Measurements from ENCODE around the gene PRR23C. TPM values are rescaled to one million over a fixed set of nuclear protein-coding genes. Genes with fewer than 3 reads are reported as not detected.

Gene PRR23C
- total RNA-seq, 3 donors from 2014 or later (not counting 1 experiment from before 2014, with no cell fraction given), result not detected

DNA sequence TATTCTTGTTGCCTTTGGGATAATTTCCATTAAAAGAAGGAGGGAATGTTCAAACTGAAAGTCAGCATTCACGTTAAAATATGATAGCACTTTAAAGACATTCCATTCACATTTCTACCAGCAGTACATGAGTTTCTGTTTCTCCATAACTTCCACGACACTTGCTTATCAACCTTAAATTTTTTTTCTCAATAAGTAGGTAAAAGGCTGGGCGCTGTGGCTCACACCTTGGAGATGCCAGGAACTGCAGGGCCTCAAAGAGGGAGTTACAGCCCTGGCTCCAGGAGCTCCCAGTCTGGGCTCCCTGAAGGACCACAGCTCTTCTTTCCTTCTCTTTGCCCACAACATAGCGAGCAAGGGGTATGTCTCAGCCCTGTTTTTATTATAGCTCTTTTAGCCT, 42.9 kb upstream of the PRR23C start:
- peaks cover 5 to 10% of the 10 kb centered on the region in 2 donors for H3K27me3 Mint-ChIP-seq (ENCODE audit: low read depth in 2 of 2)
- TF ChIP-seq, protein P1, sequence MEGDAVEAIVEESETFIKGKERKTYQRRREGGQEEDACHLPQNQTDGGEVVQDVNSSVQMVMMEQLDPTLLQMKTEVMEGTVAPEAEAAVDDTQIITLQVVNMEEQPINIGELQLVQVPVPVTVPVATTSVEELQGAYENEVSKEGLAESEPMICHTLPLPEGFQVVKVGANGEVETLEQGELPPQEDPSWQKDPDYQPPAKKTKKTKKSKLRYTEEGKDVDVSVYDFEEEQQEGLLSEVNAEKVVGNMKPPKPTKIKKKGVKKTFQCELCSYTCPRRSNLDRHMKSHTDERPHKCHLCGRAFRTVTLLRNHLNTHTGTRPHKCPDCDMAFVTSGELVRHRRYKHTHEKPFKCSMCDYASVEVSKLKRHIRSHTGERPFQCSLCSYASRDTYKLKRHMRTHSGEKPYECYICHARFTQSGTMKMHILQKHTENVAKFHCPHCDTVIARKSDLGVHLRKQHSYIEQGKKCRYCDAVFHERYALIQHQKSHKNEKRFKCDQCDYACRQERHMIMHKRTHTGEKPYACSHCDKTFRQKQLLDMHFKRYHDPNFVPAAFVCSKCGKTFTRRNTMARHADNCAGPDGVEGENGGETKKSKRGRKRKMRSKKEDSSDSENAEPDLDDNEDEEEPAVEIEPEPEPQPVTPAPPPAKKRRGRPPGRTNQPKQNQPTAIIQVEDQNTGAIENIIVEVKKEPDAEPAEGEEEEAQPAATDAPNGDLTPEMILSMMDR (IDR thresholded peaks at IDR 0.05), result no peak
- H3K36me3 Mint-ChIP-seq, result no peaks in the 10 kb centered on the region
- ATAC-seq (no peak), DNase-seq (no peak)
- Histone ChIP-seq H3K4me1 (ENCODE audit: control insufficient read depth, insufficient read depth, low read length) (no peaks in the 10 kb centered on the region), H3K27me3 (ENCODE audit: control insufficient read depth, insufficient read depth, low read length) (no peaks in the 10 kb centered on the region), H3K27ac (ENCODE audit: low read length) (no peak overlapping the region), H3K36me3 (ENCODE audit: control insufficient read depth, insufficient read depth, low read length) (no peaks in the 10 kb centered on the region), H3K9me3 (ENCODE audit: control insufficient read depth, insufficient read depth, low read length) (no peaks in the 10 kb centered on the region), H3K4me3 (ENCODE audit: low read length) (no peak overlapping the region)
- H3K4me3 Mint-ChIP-seq, result no peak overlapping the region
- H3K9me3 Mint-ChIP-seq, result peaks cover 0 to 4% of the 10 kb centered on the region in 2 donors
- no peaks in the 10 kb centered on the region for H3K4me1 Mint-ChIP-seq
- intact Hi-C loops (cut with micrococcal nuclease), result no loop called here
- no peak overlapping the region for H3K27ac Mint-ChIP-seq
- WGBS (ENCODE audit: insufficient coverage), result 82% methylated on average over 3 of the region's 4 CpGs

DNA sequence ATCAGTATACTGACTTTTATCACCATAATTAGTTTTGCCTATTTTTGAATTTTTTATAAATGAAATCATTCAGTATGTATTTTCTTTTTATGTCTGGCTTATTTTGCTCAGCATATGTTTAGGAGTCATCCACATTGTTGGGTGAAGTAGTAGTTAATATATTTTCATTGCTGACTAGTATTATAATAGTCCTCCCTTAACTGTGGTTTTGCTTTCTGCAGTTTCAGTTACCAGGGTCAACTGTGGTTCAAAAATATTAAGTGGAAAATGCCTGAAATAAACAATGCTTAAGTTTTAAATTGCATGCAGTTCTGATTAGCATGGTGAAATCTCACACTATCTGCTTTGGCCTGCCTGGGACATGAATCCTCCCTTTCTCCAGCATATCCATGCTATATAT, 39.5 kb upstream of the PRR23C start:
- DNase-seq (no peak), ATAC-seq (no peak)
- H3K27me3 ChIP-seq (ENCODE audit: control insufficient read depth, insufficient read depth, low read length), result no peaks in the 10 kb centered on the region
- Mint-ChIP-seq H3K27ac (no peak overlapping the region), H3K4me1 (no peaks in the 10 kb centered on the region), H3K4me3 (no peak overlapping the region), H3K36me3 (no peaks in the 10 kb centered on the region), H3K27me3 (ENCODE audit: low read depth in 2 of 2) (peaks cover 0 to 4% of the 10 kb centered on the region in 2 donors), H3K9me3 (no peaks in the 10 kb centered on the region)
- H3K36me3 ChIP-seq (ENCODE audit: control insufficient read depth, insufficient read depth, low read length), result no peaks in the 10 kb centered on the region
- TF ChIP-seq, protein P1 (IDR thresholded peaks at IDR 0.05), result no peak
- intact Hi-C loops (cut with micrococcal nuclease), result no loop called here
- H3K4me1 ChIP-seq (ENCODE audit: control insufficient read depth, insufficient read depth, low read length), result no peaks in the 10 kb centered on the region
- H3K4me3 ChIP-seq (ENCODE audit: low read length), result no peak overlapping the region
- no peak overlapping the region for H3K27ac ChIP-seq (ENCODE audit: low read length)
- no peaks in the 10 kb centered on the region for H3K9me3 ChIP-seq (ENCODE audit: control insufficient read depth, insufficient read depth, low read length)

DNA sequence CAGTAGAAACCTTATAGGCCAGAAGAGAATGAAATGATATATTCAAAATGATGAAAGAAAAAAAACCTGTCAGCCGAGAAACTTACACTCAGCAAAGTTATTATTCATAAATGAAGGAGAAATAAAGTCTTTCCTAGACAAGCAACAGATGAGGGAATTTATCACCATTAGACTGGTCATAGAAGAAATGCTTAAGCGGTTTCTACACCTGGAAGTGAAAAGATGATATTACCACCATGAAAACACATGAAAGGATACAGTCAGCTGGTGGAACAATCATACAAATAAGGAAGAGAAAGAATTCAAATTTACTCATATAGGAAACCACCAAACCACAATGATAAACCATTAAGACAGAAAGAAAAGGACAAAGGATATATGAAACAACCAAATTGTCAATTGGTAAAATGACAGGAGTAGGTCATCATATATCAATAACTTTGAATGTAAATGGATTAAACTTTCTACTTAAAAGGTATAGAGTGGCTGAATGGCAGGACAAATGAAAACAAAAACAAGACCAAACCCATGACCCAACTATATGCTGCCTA, 29.9 kb upstream of the PRR23C start:
- H3K27ac Mint-ChIP-seq, result no peak overlapping the region
- peaks cover 21% of the 10 kb centered on the region for H3K36me3 Mint-ChIP-seq
- peaks cover 13% of the 10 kb centered on the region for H3K9me3 ChIP-seq (ENCODE audit: control insufficient read depth, insufficient read depth, low read length)
- H3K36me3 ChIP-seq (ENCODE audit: control insufficient read depth, insufficient read depth, low read length), result no peaks in the 10 kb centered on the region
- H3K9me3 Mint-ChIP-seq, result peaks cover 19 to 21% of the 10 kb centered on the region in 2 donors
- TF ChIP-seq, protein P1 (IDR thresholded peaks at IDR 0.05), result no peak
- H3K27me3 Mint-ChIP-seq (ENCODE audit: low read depth in 2 of 2), result peaks cover 0 to 4% of the 10 kb centered on the region in 2 donors
- H3K4me3 Mint-ChIP-seq, result no peak overlapping the region
- no peaks in the 10 kb centered on the region for H3K4me1 ChIP-seq (ENCODE audit: control insufficient read depth, insufficient read depth, low read length)
- no peak for ATAC-seq
- intact Hi-C loops (cut with micrococcal nuclease), result no loop called here
- DNase-seq, result no peak
- H3K4me3 ChIP-seq (ENCODE audit: low read length), result no peak overlapping the region
- no peaks in the 10 kb centered on the region for H3K4me1 Mint-ChIP-seq
- no CpG with 5 or more reads among the region's 2 CpGs for WGBS (ENCODE audit: insufficient coverage)
- H3K27me3 ChIP-seq (ENCODE audit: control insufficient read depth, insufficient read depth, low read length), result no peaks in the 10 kb centered on the region
- H3K27ac ChIP-seq (ENCODE audit: low read length), result no peak overlapping the region

DNA sequence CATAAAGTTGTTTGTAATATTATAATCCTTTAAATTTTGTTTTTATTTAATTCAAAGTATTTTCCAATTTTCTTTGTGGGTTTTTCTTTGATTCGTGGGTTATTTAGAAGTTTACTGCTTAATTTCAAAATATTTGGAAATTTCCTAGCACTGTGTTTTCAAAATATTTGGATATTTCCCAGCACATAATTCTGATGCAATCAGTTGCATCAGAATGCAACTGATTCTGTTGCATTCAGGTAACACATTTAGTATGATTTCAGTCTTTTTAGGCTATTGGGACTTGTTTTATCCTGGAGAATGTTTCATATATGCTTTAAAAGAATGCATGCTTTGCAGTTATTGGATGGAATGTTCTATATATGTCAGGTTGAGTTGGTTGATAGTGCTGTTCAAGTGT, 18.2 kb upstream of the PRR23C start:
- Histone ChIP-seq H3K4me1 (ENCODE audit: control insufficient read depth, insufficient read depth, low read length) (no peaks in the 10 kb centered on the region), H3K36me3 (ENCODE audit: control insufficient read depth, insufficient read depth, low read length) (no peaks in the 10 kb centered on the region), H3K4me3 (ENCODE audit: low read length) (no peak overlapping the region), H3K27me3 (ENCODE audit: control insufficient read depth, insufficient read depth, low read length) (no peaks in the 10 kb centered on the region), H3K27ac (ENCODE audit: low read length) (no peak overlapping the region), H3K9me3 (ENCODE audit: control insufficient read depth, insufficient read depth, low read length) (no peaks in the 10 kb centered on the region)
- Mint-ChIP-seq H3K27me3 (ENCODE audit: low read depth in 2 of 2) (no peaks in the 10 kb centered on the region), H3K4me3 (no peak overlapping the region), H3K9me3 (peaks cover 0 to 2% of the 10 kb centered on the region in 2 donors), H3K4me1 (no peaks in the 10 kb centered on the region), H3K27ac (no peak overlapping the region), H3K36me3 (no peaks in the 10 kb centered on the region)
- no peak for ATAC-seq
- intact Hi-C loops (cut with micrococcal nuclease), result no loop called here
- DNase-seq, result no peak
- WGBS (ENCODE audit: insufficient coverage), result no CpG with 5 or more reads among the region's 1 CpG
- TF ChIP-seq, protein P1 (IDR thresholded peaks at IDR 0.05), result no peak
